ENCODE data around the gene SMPD3. TPM values are rescaled to one million over a fixed set of nuclear protein-coding genes. Genes with fewer than 3 reads are reported as not detected.
A peak's percentile ranks its signal among the peaks of the same experiment; 100 is the strongest.

Gene SMPD3
- polyA plus RNA-seq, 1 experiment, result 0.27 TPM

- TF ChIP-seq, protein P1, sequence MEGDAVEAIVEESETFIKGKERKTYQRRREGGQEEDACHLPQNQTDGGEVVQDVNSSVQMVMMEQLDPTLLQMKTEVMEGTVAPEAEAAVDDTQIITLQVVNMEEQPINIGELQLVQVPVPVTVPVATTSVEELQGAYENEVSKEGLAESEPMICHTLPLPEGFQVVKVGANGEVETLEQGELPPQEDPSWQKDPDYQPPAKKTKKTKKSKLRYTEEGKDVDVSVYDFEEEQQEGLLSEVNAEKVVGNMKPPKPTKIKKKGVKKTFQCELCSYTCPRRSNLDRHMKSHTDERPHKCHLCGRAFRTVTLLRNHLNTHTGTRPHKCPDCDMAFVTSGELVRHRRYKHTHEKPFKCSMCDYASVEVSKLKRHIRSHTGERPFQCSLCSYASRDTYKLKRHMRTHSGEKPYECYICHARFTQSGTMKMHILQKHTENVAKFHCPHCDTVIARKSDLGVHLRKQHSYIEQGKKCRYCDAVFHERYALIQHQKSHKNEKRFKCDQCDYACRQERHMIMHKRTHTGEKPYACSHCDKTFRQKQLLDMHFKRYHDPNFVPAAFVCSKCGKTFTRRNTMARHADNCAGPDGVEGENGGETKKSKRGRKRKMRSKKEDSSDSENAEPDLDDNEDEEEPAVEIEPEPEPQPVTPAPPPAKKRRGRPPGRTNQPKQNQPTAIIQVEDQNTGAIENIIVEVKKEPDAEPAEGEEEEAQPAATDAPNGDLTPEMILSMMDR (IDR thresholded peaks at IDR 0.05; ENCODE audit: insufficient read depth, low read depth, low read length), result no peak
- no peak for DNase-seq (ENCODE audit: low read depth)
- POLR2A ChIA-PET, result no interaction called here
- H3K4me3 ChIP-seq (ENCODE audit: low read depth, low read length), result no peak overlapping the region
- H3K27me3 ChIP-seq (ENCODE audit: control insufficient read depth, insufficient read depth, low read length), result no peaks in the 10 kb centered on the region
- peaks cover 3% of the 10 kb centered on the region; the same call in 1 of the 2 replicates for H3K36me3 ChIP-seq (ENCODE audit: control insufficient read depth, insufficient read depth, low read length)
- CTCF ChIA-PET, result interaction anchor here (0.7 to 4.7 kb wide), 8 partner anchors 13 to 94 kb away, joined by 3 to 33 read pairs (median 4); partner anchors contain the start of gene SLC7A6
These were observed 116.4 kb downstream of the SMPD3 start for GRCh38 chr16:68331879-68332410.

DNA sequence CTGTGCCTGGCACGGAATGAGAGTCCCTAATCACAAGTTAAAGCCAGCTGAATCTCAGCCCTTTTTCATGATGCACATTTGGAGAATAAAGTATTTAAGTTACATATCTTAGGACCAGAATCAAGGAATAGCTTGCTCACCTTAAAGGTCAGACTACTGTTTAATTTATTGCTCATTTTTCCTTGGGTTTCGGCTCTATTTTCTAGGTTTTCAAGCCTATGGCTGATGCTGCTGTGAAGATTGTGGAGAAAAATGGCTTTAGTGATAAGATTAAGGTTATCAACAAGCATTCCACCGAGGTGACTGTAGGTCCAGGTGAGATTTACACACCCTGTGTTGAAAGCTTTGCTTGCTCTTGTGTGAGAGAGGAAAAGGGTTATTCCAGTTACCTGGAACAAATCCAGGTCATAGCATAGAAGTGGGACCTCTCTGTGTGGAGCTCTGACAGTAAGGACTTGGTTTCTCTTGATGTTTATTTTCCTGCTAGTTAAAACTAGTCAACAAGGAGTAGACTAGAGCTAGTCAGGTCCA lies 119.4 kb downstream of the SMPD3 start:
- no peak for DNase-seq (ENCODE audit: low read depth)
- no peaks in the 10 kb centered on the region for H3K27me3 ChIP-seq (ENCODE audit: control insufficient read depth, insufficient read depth, low read length)
- ChIA-PET CTCF (interaction anchor here (0.6 to 13.5 kb wide), 25 partner anchors 9 to 395 kb away, joined by 3 to 310 read pairs (median 4); partner anchors contain the start of genes PLA2G15, PRMT7, SLC7A6 and SLC7A6OS), POLR2A (interaction anchor here (0.6 kb wide), 1 partner anchor 70 kb away, joined by 9 read pairs; no protein-coding TSS in a partner anchor)
- TF ChIP-seq, protein P1 (IDR thresholded peaks at IDR 0.05; ENCODE audit: insufficient read depth, low read depth, low read length), result no peak
- H3K4me3 ChIP-seq (ENCODE audit: low read depth, low read length), result no peak overlapping the region
- peaks cover 5% of the 10 kb centered on the region for H3K36me3 ChIP-seq (ENCODE audit: control insufficient read depth, insufficient read depth, low read length)

GRCh38 chr16:68328151-68328859 lies 120.0 kb downstream of the SMPD3 start:
- Histone ChIP-seq H3K36me3 (ENCODE audit: control insufficient read depth, insufficient read depth, low read length) (peaks cover 5% of the 10 kb centered on the region), H3K27me3 (ENCODE audit: control insufficient read depth, insufficient read depth, low read length) (no peaks in the 10 kb centered on the region), H3K4me3 (ENCODE audit: low read depth, low read length) (no peak overlapping the region)
- peak; percentile 19 for DNase-seq (ENCODE audit: low read depth)
- POLR2A ChIA-PET, result interaction anchor here (0.6 kb wide), 1 partner anchor 69 kb away, joined by 9 read pairs; no protein-coding TSS in a partner anchor
- TF ChIP-seq, protein P1 (IDR thresholded peaks at IDR 0.05; ENCODE audit: insufficient read depth, low read depth, low read length), result peak; percentile 94
- CTCF ChIA-PET, result interaction anchor here (0.5 to 13.5 kb wide), 29 partner anchors 9 to 534 kb away, joined by 3 to 310 read pairs (median 4); partner anchors contain the start of genes PLA2G15, PRMT7, SLC7A6 and SLC7A6OS

GRCh38 chr16:68324780-68325357 lies 123.4 kb downstream of the SMPD3 start:
- ChIA-PET CTCF (interaction anchor here (1.4 to 13.5 kb wide), 2 partner anchors 14 to 66 kb away, joined by 4 to 310 read pairs; partner anchors contain the start of genes PRMT7, SLC7A6 and SLC7A6OS), POLR2A (interaction anchor here (0.6 kb wide), 1 partner anchor 9 kb away, joined by 3 read pairs; no protein-coding TSS in a partner anchor)
- Histone ChIP-seq H3K36me3 (ENCODE audit: control insufficient read depth, insufficient read depth, low read length) (peaks cover 5% of the 10 kb centered on the region), H3K27me3 (ENCODE audit: control insufficient read depth, insufficient read depth, low read length) (no peaks in the 10 kb centered on the region), H3K4me3 (ENCODE audit: low read depth, low read length) (no peak overlapping the region)
- TF ChIP-seq, protein P1 (IDR thresholded peaks at IDR 0.05; ENCODE audit: insufficient read depth, low read depth, low read length), result no peak
- no peak for DNase-seq (ENCODE audit: low read depth)
